Keratinocyte (primary cell): Measurements from ENCODE around the gene SMYD3. TPM values are rescaled to one million over a fixed set of nuclear protein-coding genes. Genes with fewer than 3 reads are reported as not detected.

Experiments
- DNase-seq: peaks from one replicate; pipeline ENCODE4 v3.0.0-alpha.2; 2011; ENCODE audit warnings: low read depth, missing footprints, low spot score
- FAIRE-seq: peaks from 2 replicates; lab custom pipeline; 2011; peaks lifted over from hg19 to GRCh38; lab: Jason Lieb, UNC
- H2AFZ ChIP-seq: 2 replicates; pipeline ENCODE4 v1.6.0; 2012; ENCODE audit warnings: low read length, control low read depth, inconsistent platforms; ENCODE audit not compliant: control insufficient read depth
- H3K27ac ChIP-seq: 2 replicates; pipeline ENCODE4 v1.5.1; 2011; ENCODE audit warnings: low read length; ENCODE audit not compliant: control insufficient read depth, insufficient read depth
- H3K27me3 ChIP-seq: 3 replicates; pipeline ENCODE4 v1.6.0; 2011; ENCODE audit warnings: low read length; ENCODE audit not compliant: control insufficient read depth, insufficient read depth; ENCODE audit errors: extremely low read depth
- H3K36me3 ChIP-seq, 2 experiments: 2 replicates in 1 of 2; 3 replicates in 1 of 2; pipeline ENCODE4 v1.5.1; 2011; ENCODE audit warnings: low read length in 2 of 2, mild to moderate bottlenecking in 1 of 2; ENCODE audit not compliant: control insufficient read depth in 2 of 2, insufficient read depth in 2 of 2; ENCODE audit errors: extremely low read depth in 1 of 2
- H3K4me1 ChIP-seq: 3 replicates; pipeline ENCODE4 v1.5.1; 2011; ENCODE audit warnings: low read length; ENCODE audit not compliant: control insufficient read depth, insufficient read depth; ENCODE audit errors: extremely low read depth
- H3K4me2 ChIP-seq: 3 replicates; pipeline ENCODE4 v1.6.0; 2011; ENCODE audit warnings: low read depth, low read length; ENCODE audit not compliant: control insufficient read depth, insufficient read depth; ENCODE audit errors: extremely low read depth
- H3K4me3 ChIP-seq, 3 experiments: fragments of 200-600 bp in 1 of 3; sonication (generic) in 1 of 3; 2 replicates in 2 of 3; 3 replicates in 1 of 3; pipeline ENCODE4 v1.5.1; 2011 to 2016; ENCODE audit warnings: low read length in 3 of 3, mild to moderate bottlenecking in 3 of 3, control low read depth in 2 of 3, inconsistent platforms in 1 of 3, low read depth in 1 of 3, mixed read lengths in 1 of 3, mixed run types in 1 of 3, moderate library complexity in 1 of 3; ENCODE audit not compliant: control insufficient read depth in 2 of 3, insufficient read depth in 2 of 3; ENCODE audit errors: extremely low read depth in 1 of 3
- H3K79me2 ChIP-seq: 2 replicates; pipeline ENCODE4 v1.6.0; 2012; ENCODE audit warnings: low read length; ENCODE audit not compliant: control insufficient read depth, insufficient read depth
- H3K9ac ChIP-seq: 3 replicates; pipeline ENCODE4 v1.6.0; 2011; ENCODE audit warnings: low read length; ENCODE audit not compliant: control insufficient read depth, insufficient read depth; ENCODE audit errors: extremely low read depth
- H3K9me1 ChIP-seq: 3 replicates; pipeline ENCODE4 v1.6.0; 2011; ENCODE audit warnings: low read length; ENCODE audit not compliant: control insufficient read depth, insufficient read depth; ENCODE audit errors: extremely low read depth
- H3K9me3 ChIP-seq: 2 replicates; pipeline ENCODE4 v1.5.1; 2012; ENCODE audit warnings: low read depth, low read length; ENCODE audit not compliant: control insufficient read depth
- H4K20me1 ChIP-seq: 3 replicates; pipeline ENCODE4 v1.6.0; 2011; ENCODE audit warnings: low read length; ENCODE audit not compliant: control insufficient read depth, insufficient read depth; ENCODE audit errors: extremely low read depth
- CTCF ChIP-seq, 3 experiments: IDR thresholded peaks in 1 of 3; conservative IDR thresholded peaks in 1 of 3; optimal IDR thresholded peaks in 1 of 3; 2 replicates in 2 of 3; 3 replicates in 1 of 3; pipeline versions ENCODE3 to v1.5.1; 2011; ENCODE audit warnings: low read length in 3 of 3, mild to moderate bottlenecking in 3 of 3, moderate library complexity in 2 of 3, control low read depth in 1 of 3, inconsistent platforms in 1 of 3; ENCODE audit not compliant: insufficient read depth in 2 of 3; ENCODE audit errors: extremely low read depth in 1 of 3
- EZH2 ChIP-seq: IDR thresholded peaks from one replicate; pipeline ENCODE4 v1.6.1; 2012; ENCODE audit warnings: inconsistent platforms, mild to moderate bottlenecking, low read length, moderate library complexity
- dilution Hi-C: fragments of 300-500 bp; cut with MboI; formaldehyde crosslinking; loops from one replicate; pipeline ENCODE4 v1.7.0; 2020; ENCODE audit warnings: low sequenced_read_pairs; ENCODE audit not compliant: extremely low pct_ligation_motif_present
- polyA plus RNA-seq, 5 experiments: library from polyadenylated mRNA; depleted of rRNA in 3 of 5; stranded (reverse) in 3 of 5; stranded (forward) in 1 of 5; unstranded in 1 of 5; fragments of >200 nt; gene quantifications; 1 replicate in 1 of 5; 2 replicates in 3 of 5; 3 replicates in 1 of 5; pipeline versions ENCODE4 v1.2.1 to v1.2.3, GENCODE V29; 2011 to 2012; ENCODE audit warnings: missing spikeins in 2 of 5, low read depth in 1 of 5, low replicate concordance in 1 of 5

Gene SMYD3
- polyA plus RNA-seq, 1 donor (not counting 4 experiments of a cell fraction or from before 2014, with no cell fraction given), result 31.0 TPM

GRCh38 chr1:246004301-246004700 is 502.8 kb downstream of the SMYD3 start:
- Histone ChIP-seq H2AFZ (no peak overlapping the region), H3K9me3 (no peaks in the 10 kb centered on the region), H3K79me2 (no peaks in the 10 kb centered on the region), H3K36me3 (no peaks in the 10 kb centered on the region), H3K27ac (no peak overlapping the region), H3K4me1 (peaks cover 15% of the 10 kb centered on the region), H4K20me1 (no peaks in the 10 kb centered on the region), H3K27me3 (no peaks in the 10 kb centered on the region), H3K9me1 (no peaks in the 10 kb centered on the region), H3K4me3 (no peak overlapping the region), H3K4me2 (no peak overlapping the region), H3K9ac (no peak overlapping the region)
- FAIRE-seq (no peak), DNase-seq (no peak)
- dilution Hi-C loops, result no loop called here
- TF ChIP-seq EZH2, result no peak
- no peak for TF ChIP-seq CTCF (optimal IDR thresholded peaks at IDR 0.05 in 1 of 3, IDR thresholded peaks at IDR 0.05 in 1 of 3, conservative IDR thresholded peaks at IDR 0.05 in 1 of 3; ENCODE audit: extremely low read depth in 1 of 3, insufficient read depth in 2 of 3, low read length in 3 of 3)

- H4K20me1 ChIP-seq, result no peaks in the 10 kb centered on the region
- no peaks in the 10 kb centered on the region for H3K27me3 ChIP-seq
- DNase-seq (no peak), FAIRE-seq (no peak)
- H3K27ac ChIP-seq, result no peak overlapping the region
- dilution Hi-C loops, result no loop called here
- no peak overlapping the region for H3K4me3 ChIP-seq
- no peaks in the 10 kb centered on the region for H3K36me3 ChIP-seq
- TF ChIP-seq EZH2 (no peak), CTCF (optimal IDR thresholded peaks at IDR 0.05 in 1 of 3, IDR thresholded peaks at IDR 0.05 in 1 of 3, conservative IDR thresholded peaks at IDR 0.05 in 1 of 3; ENCODE audit: extremely low read depth in 1 of 3, insufficient read depth in 2 of 3, low read length in 3 of 3) (no peak)
- peaks cover 15% of the 10 kb centered on the region for H3K4me1 ChIP-seq
- no peaks in the 10 kb centered on the region for H3K9me3 ChIP-seq
- no peaks in the 10 kb centered on the region for H3K79me2 ChIP-seq
- H3K9me1 ChIP-seq, result no peaks in the 10 kb centered on the region
- no peak overlapping the region for H3K4me2 ChIP-seq
- H2AFZ ChIP-seq, result no peak overlapping the region
- no peak overlapping the region for H3K9ac ChIP-seq
Measured at GRCh38 chr1:246003442-246003730, 503.7 kb downstream of the SMYD3 start.
